PFSK-1 (cell line): ENCODE results near the gene ALKBH4.

Experiments
- FOXP2 ChIP-seq: optimal IDR thresholded peaks from 2 replicates; pipeline ENCODE3; 2011; ENCODE audit warnings: borderline replicate concordance, control low read depth, inconsistent platforms; ENCODE audit not compliant: insufficient read depth; ENCODE audit errors: extremely low read length, extremely low read depth
- POLR2AphosphoS5 ChIP-seq: IDR thresholded peaks from 2 replicates; pipeline ENCODE4 v1.6.1; 2012; ENCODE audit warnings: low read depth, mild to moderate bottlenecking, control low read depth, low read length, moderate library complexity
- REST ChIP-seq, 2 experiments: IDR thresholded peaks; 2 replicates each; pipeline versions ENCODE4 v1.6.1 to v1.8.0; 2011 to 2012; ENCODE audit warnings: low read depth in 2 of 2, low read length in 2 of 2, control low read depth in 1 of 2, inconsistent platforms in 1 of 2, mild to moderate bottlenecking in 1 of 2, moderate library complexity in 1 of 2; ENCODE audit not compliant: insufficient read depth in 1 of 2
- SIN3A ChIP-seq: IDR thresholded peaks from 2 replicates; pipeline ENCODE4 v1.6.1; 2012; ENCODE audit warnings: mild to moderate bottlenecking, low read length, moderate library complexity, borderline replicate concordance; ENCODE audit not compliant: insufficient read depth
- TAF1 ChIP-seq: IDR thresholded peaks from 2 replicates; pipeline ENCODE4 v1.6.1; 2012; ENCODE audit warnings: low read length, control low read depth, borderline replicate concordance; ENCODE audit not compliant: insufficient read depth

Gene ALKBH4

GRCh38 chr7:102427019-102427405, 37.7 kb downstream of the ALKBH4 start:
- no peak for TF ChIP-seq REST (IDR thresholded peaks at IDR 0.05; ENCODE audit: insufficient read depth in 1 of 2, low read depth in 2 of 2, low read length in 2 of 2)
- no peak for TF ChIP-seq POLR2AphosphoS5
- TF ChIP-seq TAF1 = no peak
- no peak for TF ChIP-seq SIN3A
- no peak for TF ChIP-seq FOXP2

GRCh38 chr7:102426268-102427018, 38.2 kb downstream of the ALKBH4 start:
- TF ChIP-seq POLR2AphosphoS5 (no peak), SIN3A (no peak), TAF1 (no peak), FOXP2 (no peak), REST (IDR thresholded peaks at IDR 0.05; ENCODE audit: insufficient read depth in 1 of 2, low read depth in 2 of 2, low read length in 2 of 2) (no peak)

GRCh38 chr7:102425639-102426267, 38.9 kb downstream of the ALKBH4 start:
- TF ChIP-seq POLR2AphosphoS5 (no peak), TAF1 (no peak), SIN3A (no peak), FOXP2 (no peak), REST (IDR thresholded peaks at IDR 0.05; ENCODE audit: insufficient read depth in 1 of 2, low read depth in 2 of 2, low read length in 2 of 2) (no peak)

- TF ChIP-seq FOXP2 (no peak), POLR2AphosphoS5 (no peak), TAF1 (no peak), REST (IDR thresholded peaks at IDR 0.05; ENCODE audit: insufficient read depth in 1 of 2, low read depth in 2 of 2, low read length in 2 of 2) (no peak), SIN3A (no peak)
Measured at GRCh38 chr7:102424787-102425218, 39.9 kb downstream of the ALKBH4 start.
